Osteocyte (in vitro differentiated cells): Measurements from ENCODE around the gene ELN. TPM values are rescaled to one million over a fixed set of nuclear protein-coding genes. Genes with fewer than 3 reads are reported as not detected.

ENCODE experiments used
- DNase-seq: peaks from one replicate; pipeline ENCODE4 v3.0.0; 2021; ENCODE audit warnings: mixed read lengths; ENCODE audit not compliant: unreplicated experiment; ENCODE audit errors: extremely low spot score
- H3K27ac Mint-ChIP-seq: one replicate; pipeline ENCODE4 v1.8.0; 2021; ENCODE audit warnings: mild to moderate bottlenecking, mixed read lengths; ENCODE audit not compliant: unreplicated experiment
- H3K27me3 Mint-ChIP-seq: one replicate; pipeline ENCODE4 v1.8.0; 2021; ENCODE audit warnings: mixed read lengths; ENCODE audit not compliant: unreplicated experiment
- H3K36me3 Mint-ChIP-seq: one replicate; pipeline ENCODE4 v1.8.0; 2021; ENCODE audit warnings: mixed read lengths; ENCODE audit not compliant: unreplicated experiment
- H3K4me1 Mint-ChIP-seq: one replicate; pipeline ENCODE4 v1.8.0; 2021; ENCODE audit warnings: mixed read lengths; ENCODE audit not compliant: unreplicated experiment
- H3K4me3 Mint-ChIP-seq: one replicate; pipeline ENCODE4 v1.8.0; 2021; ENCODE audit warnings: mild to moderate bottlenecking, moderate library complexity, mixed read lengths; ENCODE audit not compliant: unreplicated experiment
- H3K9me3 Mint-ChIP-seq: one replicate; pipeline ENCODE4 v1.8.0; 2021; ENCODE audit warnings: mixed read lengths; ENCODE audit not compliant: unreplicated experiment
- total RNA-seq: library from RNA; stranded (reverse); gene quantifications from 2 replicates; pipeline ENCODE4 v1.2.1, GENCODE V29; 2021
- TF ChIP-seq, protein P1 (sequence below): fragments of 200-600 bp; sonication (generic); IDR thresholded peaks from 2 replicates; pipeline ENCODE4 v1.5.0; 2021; ENCODE audit warnings: antibody characterized with exemption, mild to moderate bottlenecking, moderate library complexity

ELN gene
- total RNA-seq, 1 donor from 2014 or later = 13.5 TPM

DNA sequence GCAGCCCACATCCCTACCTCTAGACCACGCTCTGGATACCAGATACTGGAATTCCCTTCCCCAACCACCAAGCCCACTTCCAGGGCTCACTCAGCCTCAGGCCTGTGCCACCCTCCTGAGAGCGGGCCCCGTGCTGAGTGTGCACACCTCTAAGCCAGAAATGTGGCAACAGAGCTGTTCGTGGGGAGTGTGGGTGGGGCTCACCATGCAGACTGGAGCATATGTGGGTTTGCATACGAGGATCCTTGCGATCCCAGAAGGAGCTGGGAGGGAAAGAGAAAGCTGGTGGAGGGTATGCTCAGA is 42.6 kb downstream of the ELN start:
- TF ChIP-seq, protein P1, sequence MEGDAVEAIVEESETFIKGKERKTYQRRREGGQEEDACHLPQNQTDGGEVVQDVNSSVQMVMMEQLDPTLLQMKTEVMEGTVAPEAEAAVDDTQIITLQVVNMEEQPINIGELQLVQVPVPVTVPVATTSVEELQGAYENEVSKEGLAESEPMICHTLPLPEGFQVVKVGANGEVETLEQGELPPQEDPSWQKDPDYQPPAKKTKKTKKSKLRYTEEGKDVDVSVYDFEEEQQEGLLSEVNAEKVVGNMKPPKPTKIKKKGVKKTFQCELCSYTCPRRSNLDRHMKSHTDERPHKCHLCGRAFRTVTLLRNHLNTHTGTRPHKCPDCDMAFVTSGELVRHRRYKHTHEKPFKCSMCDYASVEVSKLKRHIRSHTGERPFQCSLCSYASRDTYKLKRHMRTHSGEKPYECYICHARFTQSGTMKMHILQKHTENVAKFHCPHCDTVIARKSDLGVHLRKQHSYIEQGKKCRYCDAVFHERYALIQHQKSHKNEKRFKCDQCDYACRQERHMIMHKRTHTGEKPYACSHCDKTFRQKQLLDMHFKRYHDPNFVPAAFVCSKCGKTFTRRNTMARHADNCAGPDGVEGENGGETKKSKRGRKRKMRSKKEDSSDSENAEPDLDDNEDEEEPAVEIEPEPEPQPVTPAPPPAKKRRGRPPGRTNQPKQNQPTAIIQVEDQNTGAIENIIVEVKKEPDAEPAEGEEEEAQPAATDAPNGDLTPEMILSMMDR = no peak
- Mint-ChIP-seq H3K9me3 (no peaks in the 10 kb centered on the region), H3K4me3 (no peak overlapping the region), H3K27ac (no peak overlapping the region), H3K27me3 (no peaks in the 10 kb centered on the region), H3K36me3 (no peaks in the 10 kb centered on the region), H3K4me1 (no peaks in the 10 kb centered on the region)
- DNase-seq = no peak

DNA sequence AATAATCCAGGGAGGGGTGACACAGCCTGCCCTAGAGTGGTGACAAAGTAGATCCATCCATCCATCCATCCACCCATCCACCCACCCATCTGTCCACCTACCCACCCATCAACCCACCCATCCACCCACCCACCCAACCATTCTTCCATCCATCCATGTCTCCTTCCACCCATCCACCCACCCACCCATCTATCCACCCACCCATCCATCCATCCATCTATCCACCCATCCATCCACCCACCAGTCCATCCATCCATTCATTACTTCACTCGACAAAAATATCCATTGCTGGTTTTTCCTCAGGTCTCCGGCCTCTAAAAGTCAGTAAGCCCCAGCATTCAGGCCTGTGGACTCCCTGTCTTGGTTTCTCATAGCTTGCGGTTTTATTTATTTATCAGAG is 43.1 kb downstream of the ELN start:
- Mint-ChIP-seq H3K27ac (no peak overlapping the region), H3K4me1 (no peaks in the 10 kb centered on the region), H3K36me3 (no peaks in the 10 kb centered on the region), H3K27me3 (no peaks in the 10 kb centered on the region), H3K9me3 (no peaks in the 10 kb centered on the region), H3K4me3 (no peak overlapping the region)
- TF ChIP-seq, protein P1 = no peak
- no peak for DNase-seq

DNA sequence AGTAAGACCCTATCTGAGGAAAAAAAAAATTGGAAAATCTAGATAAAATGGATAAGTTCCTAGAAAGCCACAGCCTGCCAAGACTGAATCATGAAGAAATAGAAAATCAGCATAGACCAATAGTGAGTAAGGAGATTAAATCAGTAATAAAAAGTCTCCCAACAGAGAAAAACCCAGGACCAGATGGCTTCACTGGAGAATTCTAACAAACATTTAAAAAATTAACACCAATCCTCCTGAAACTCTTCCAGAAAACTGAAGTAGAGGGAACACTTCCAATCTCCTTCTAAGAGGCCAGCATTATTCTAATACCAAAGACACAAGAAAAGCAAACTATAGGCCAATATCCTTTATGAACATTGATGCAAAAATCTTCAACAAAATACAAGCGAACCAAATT is 46.8 kb downstream of the ELN start:
- Mint-ChIP-seq H3K27me3 (no peaks in the 10 kb centered on the region), H3K9me3 (no peaks in the 10 kb centered on the region), H3K27ac (no peak overlapping the region), H3K4me1 (peaks cover 15% of the 10 kb centered on the region), H3K36me3 (no peaks in the 10 kb centered on the region), H3K4me3 (no peak overlapping the region)
- TF ChIP-seq, protein P1 = no peak
- DNase-seq = no peak

DNA sequence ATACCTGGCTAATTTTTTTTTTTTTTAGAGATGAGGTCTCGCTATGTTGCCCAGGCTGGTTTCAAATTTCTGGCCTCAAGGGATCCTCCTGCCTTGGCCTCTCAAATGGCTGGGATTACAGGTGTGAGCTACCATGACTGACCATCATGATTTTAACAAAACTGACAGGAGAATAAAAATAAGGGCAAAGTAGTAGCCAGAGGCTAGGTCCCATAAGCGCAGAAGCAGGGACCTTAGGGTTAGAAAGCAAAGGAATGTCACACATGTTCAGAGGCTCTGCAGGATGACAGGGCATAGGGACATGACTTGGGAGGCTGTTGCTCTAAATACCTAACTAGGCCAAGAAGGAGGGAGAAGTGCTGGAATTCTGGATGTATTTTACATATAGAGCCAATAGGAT is 50.5 kb downstream of the ELN start:
- no peak for DNase-seq
- no peaks in the 10 kb centered on the region for H3K36me3 Mint-ChIP-seq
- H3K9me3 Mint-ChIP-seq = no peaks in the 10 kb centered on the region
- H3K4me1 Mint-ChIP-seq = peaks cover 19% of the 10 kb centered on the region
- H3K27ac Mint-ChIP-seq = peak overlapping the region; percentile 90
- H3K4me3 Mint-ChIP-seq = no peak overlapping the region
- H3K27me3 Mint-ChIP-seq = no peaks in the 10 kb centered on the region
- TF ChIP-seq, protein P1 = no peak

DNA sequence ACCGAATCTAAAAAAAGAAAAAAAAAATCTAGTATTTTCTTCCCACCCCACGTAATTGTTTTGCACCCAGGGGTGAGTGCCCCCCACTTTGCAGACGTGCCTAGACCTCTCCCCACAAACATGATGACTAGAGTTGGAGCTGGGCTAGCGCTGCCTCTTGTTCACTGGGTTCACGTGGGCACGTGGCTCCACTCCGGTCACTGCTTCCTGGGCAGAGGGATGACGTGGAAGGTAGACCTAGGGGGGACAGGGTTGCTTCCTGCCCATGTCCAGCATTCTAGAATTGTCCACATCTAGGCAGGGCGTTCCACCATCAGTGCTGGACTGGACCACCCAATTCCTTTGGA is 54.8 kb downstream of the ELN start:
- Mint-ChIP-seq H3K4me1 (peaks cover 26% of the 10 kb centered on the region), H3K9me3 (no peaks in the 10 kb centered on the region), H3K27me3 (no peaks in the 10 kb centered on the region), H3K4me3 (no peak overlapping the region), H3K27ac (no peak overlapping the region), H3K36me3 (no peaks in the 10 kb centered on the region)
- TF ChIP-seq, protein P1 = no peak
- DNase-seq = no peak
